HepG2 (cell line): Measurements from ENCODE around the gene RSPRY1. TPM values are rescaled to one million over a fixed set of nuclear protein-coding genes. Genes with fewer than 3 reads are reported as not detected.

Experiments
- AKAP8 ChIP-seq: sonication (generic); formaldehyde crosslinking; IDR thresholded peaks from 2 replicates; pipeline ENCODE4 v1.5.1; 2020; ENCODE audit warnings: mild to moderate bottlenecking, missing genetic modification reagents
- JUND ChIP-seq: sonication (generic); formaldehyde crosslinking; IDR thresholded peaks from 2 replicates; pipeline ENCODE4 v1.8.0; 2022; ENCODE audit warnings: mild to moderate bottlenecking, missing genetic modification reagents
- MAFG ChIP-seq: sonication (generic); formaldehyde crosslinking; IDR thresholded peaks from 2 replicates; pipeline ENCODE4 v1.5.1; 2020; ENCODE audit warnings: mild to moderate bottlenecking, missing genetic modification reagents
- MIER3 ChIP-seq: IDR thresholded peaks from 2 replicates; pipeline ENCODE4 v1.6.1; 2016; ENCODE audit warnings: missing compliant biosample characterization, borderline replicate concordance
- PRPF4 ChIP-seq: fragments of 200-400 bp; formaldehyde crosslinking; IDR thresholded peaks from 2 replicates; pipeline ENCODE4 v1.6.1; 2016; ENCODE audit warnings: low read length, low read depth; ENCODE audit not compliant: poor library complexity, severe bottlenecking
- RARA ChIP-seq: IDR thresholded peaks from 2 replicates; pipeline ENCODE4 v1.6.1; 2016; ENCODE audit warnings: missing genetic modification reagents, missing compliant biosample characterization
- SAP130 ChIP-seq: IDR thresholded peaks from 2 replicates; pipeline ENCODE4 v1.6.1; 2016; ENCODE audit warnings: low read depth
- SIN3A ChIP-seq: IDR thresholded peaks from 2 replicates; pipeline ENCODE4 v1.6.1; 2011; ENCODE audit warnings: low read depth, mild to moderate bottlenecking, control low read depth, low read length, borderline replicate concordance
- SIX4 ChIP-seq: sonication (generic); formaldehyde crosslinking; IDR thresholded peaks from 2 replicates; pipeline ENCODE4 v1.4.0; 2020; ENCODE audit warnings: missing genetic modification reagents
- TBP ChIP-seq: sonication (generic); formaldehyde crosslinking; IDR thresholded peaks from 2 replicates; pipeline ENCODE4 v1.5.0; 2020; ENCODE audit warnings: missing genetic modification reagents
- ZIK1 ChIP-seq: sonication (generic); formaldehyde crosslinking; IDR thresholded peaks from 2 replicates; pipeline ENCODE4 v1.5.0; 2020; ENCODE audit warnings: mild to moderate bottlenecking, low read depth, missing genetic modification reagents, borderline replicate concordance
- ZNF136 ChIP-seq: sonication (generic); formaldehyde crosslinking; IDR thresholded peaks from 2 replicates; pipeline ENCODE4 v1.8.1; 2022; ENCODE audit warnings: low read depth, mild to moderate bottlenecking, moderate library complexity, missing genetic modification reagents
- ZNF20 ChIP-seq: sonication (generic); formaldehyde crosslinking; IDR thresholded peaks from 2 replicates; pipeline ENCODE4 v1.4.0; 2020; ENCODE audit warnings: mild to moderate bottlenecking, moderate library complexity, missing genetic modification reagents
- ZNF354B ChIP-seq: sonication (generic); formaldehyde crosslinking; IDR thresholded peaks from 2 replicates; pipeline ENCODE4 v1.8.0; 2022; ENCODE audit warnings: mild to moderate bottlenecking, missing genetic modification reagents
- ZNF556 ChIP-seq: sonication (generic); formaldehyde crosslinking; IDR thresholded peaks from 2 replicates; pipeline ENCODE4 v1.4.0; 2020; ENCODE audit warnings: mild to moderate bottlenecking, missing genetic modification reagents, borderline replicate concordance
- ZNF615 ChIP-seq: sonication (generic); formaldehyde crosslinking; IDR thresholded peaks from 2 replicates; pipeline ENCODE4 v1.5.0; 2020; ENCODE audit warnings: mild to moderate bottlenecking, missing genetic modification reagents, borderline replicate concordance
- polyA plus RNA-seq, 8 experiments: library from polyadenylated mRNA; depleted of rRNA in 3 of 8; stranded (reverse) in 7 of 8; unstranded in 1 of 8; fragments of >200 nt; fragmentation: Illumina TruSeq in 4 of 8; extraction: Trizol in 4 of 8; gene quantifications; 2 replicates each; pipeline versions ENCODE4 v1.2.1 to v1.2.3, GENCODE V29; 2011 to 2016; ENCODE audit warnings: low read depth in 4 of 8, missing spikeins in 1 of 8, mixed read lengths in 1 of 8; ENCODE audit not compliant: insufficient read depth in 1 of 8
- total RNA-seq, 5 experiments: library from RNA; depleted of rRNA; stranded (reverse); fragments of >200 nt; fragmentation: Illumina TruSeq; extraction: Trizol; gene quantifications; 2 replicates each; pipeline ENCODE4 v1.2.3, GENCODE V29; 2016; ENCODE audit warnings: low read depth in 1 of 5
- TF ChIP-seq, protein P1 (sequence below): sonication (generic); formaldehyde crosslinking; IDR thresholded peaks from 2 replicates; pipeline ENCODE4 v1.5.1; 2020; ENCODE audit warnings: mild to moderate bottlenecking, moderate library complexity, missing genetic modification reagents
- TF ChIP-seq, protein P2 (sequence below): IDR thresholded peaks from 2 replicates; pipeline ENCODE4 v1.6.1; 2012; ENCODE audit warnings: low read depth, low read length, improper control_type of control experiment
- TF ChIP-seq, protein P3 (sequence below): sonication (generic); formaldehyde crosslinking; IDR thresholded peaks from 2 replicates; pipeline ENCODE4 v1.8.1; 2023; ENCODE audit warnings: mild to moderate bottlenecking, missing genetic modification reagents, borderline replicate concordance
- TF ChIP-seq, protein P4 (sequence below): sonication (generic); formaldehyde crosslinking; IDR thresholded peaks from 2 replicates; pipeline ENCODE4 v1.4.0; 2020; ENCODE audit warnings: missing genetic modification reagents
- TF ChIP-seq, protein P5 (sequence below): sonication (generic); formaldehyde crosslinking; IDR thresholded peaks from 2 replicates; pipeline ENCODE4 v1.8.0; 2022; ENCODE audit warnings: missing genetic modification reagents, mild to moderate bottlenecking, borderline replicate concordance
- TF ChIP-seq, protein P6 (sequence below): IDR thresholded peaks from 2 replicates; pipeline ENCODE4 v1.6.1; 2016; ENCODE audit warnings: low read depth, borderline replicate concordance

Gene RSPRY1
- total and polyA plus RNA-seq, 2 of the 13 experiments (the other 11 are each of a cell fraction or from before 2014, with no cell fraction given): 53.4 to 61.0 TPM

DNA sequence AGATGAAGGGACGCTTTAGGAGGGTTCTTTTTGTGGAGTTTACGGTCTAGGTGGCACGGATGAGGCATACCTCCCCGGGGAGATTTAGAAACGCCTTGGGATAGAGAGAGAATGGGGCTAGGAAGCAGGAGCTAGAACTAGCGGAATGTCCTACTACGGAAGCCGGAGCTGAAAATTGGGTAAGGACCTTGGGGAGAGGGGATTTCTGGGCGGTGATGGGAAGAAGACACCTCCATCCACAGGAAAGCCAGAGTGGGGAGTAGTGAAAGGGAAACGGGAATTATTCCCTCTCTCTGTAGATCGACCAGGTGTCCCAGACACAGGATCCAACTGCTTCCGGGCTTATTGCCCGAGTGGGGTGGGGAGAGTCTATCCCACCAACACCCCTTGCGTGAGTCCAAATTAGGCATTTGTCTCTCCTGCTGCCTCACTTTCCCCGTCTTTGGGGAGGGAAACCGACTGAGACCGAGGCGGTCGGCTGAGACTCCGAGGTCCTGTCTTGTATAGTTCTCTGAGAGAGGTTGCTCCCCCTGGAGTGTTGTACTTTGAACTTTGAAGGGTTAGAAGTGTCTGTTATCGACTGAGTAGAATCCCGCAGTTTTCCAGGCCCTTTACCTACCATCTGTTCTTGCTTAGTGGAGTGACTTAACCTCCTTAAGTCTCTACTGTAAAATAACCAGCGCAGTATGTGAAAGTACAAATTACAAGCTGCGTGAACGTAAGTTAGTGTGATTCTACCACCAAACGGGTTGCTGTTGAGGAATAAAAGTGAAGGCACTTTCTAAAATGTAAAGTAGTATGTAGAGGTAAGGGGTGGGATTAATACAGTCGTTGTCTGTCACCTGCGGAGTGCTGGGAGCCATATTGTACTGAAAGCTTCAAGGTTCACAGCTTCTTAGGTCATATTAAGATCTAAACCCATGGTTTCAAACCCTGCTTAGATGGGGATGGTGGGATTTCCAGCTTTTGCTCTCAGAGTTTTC, 1.0 kb downstream of the RSPRY1 start (continued):
- TF ChIP-seq, protein P1, sequence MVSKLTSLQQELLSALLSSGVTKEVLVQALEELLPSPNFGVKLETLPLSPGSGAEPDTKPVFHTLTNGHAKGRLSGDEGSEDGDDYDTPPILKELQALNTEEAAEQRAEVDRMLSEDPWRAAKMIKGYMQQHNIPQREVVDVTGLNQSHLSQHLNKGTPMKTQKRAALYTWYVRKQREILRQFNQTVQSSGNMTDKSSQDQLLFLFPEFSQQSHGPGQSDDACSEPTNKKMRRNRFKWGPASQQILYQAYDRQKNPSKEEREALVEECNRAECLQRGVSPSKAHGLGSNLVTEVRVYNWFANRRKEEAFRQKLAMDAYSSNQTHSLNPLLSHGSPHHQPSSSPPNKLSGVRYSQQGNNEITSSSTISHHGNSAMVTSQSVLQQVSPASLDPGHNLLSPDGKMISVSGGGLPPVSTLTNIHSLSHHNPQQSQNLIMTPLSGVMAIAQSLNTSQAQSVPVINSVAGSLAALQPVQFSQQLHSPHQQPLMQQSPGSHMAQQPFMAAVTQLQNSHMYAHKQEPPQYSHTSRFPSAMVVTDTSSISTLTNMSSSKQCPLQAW (CRISPR knock-in tag): 0 out of 2 replicates have a peak, but pooled peaks have one; percentile 7
- TF ChIP-seq ZNF136 (CRISPR knock-in tag) (no peak), ZNF615 (CRISPR knock-in tag) (peak; percentile 72; the same call in 1 of the 2 replicates), TBP (CRISPR knock-in tag) (no peak), AKAP8 (CRISPR knock-in tag) (no peak), JUND (CRISPR knock-in tag) (no peak), ZNF556 (no peak), ZNF20 (0 out of 2 replicates have a peak, but pooled peaks have one; percentile 76), MIER3 (CRISPR knock-in tag) (0 out of 2 replicates have a peak, but pooled peaks have one; percentile 25), MAFG (CRISPR knock-in tag) (no peak), RARA (CRISPR knock-in tag) (peak; percentile 11; the same call in 1 of the 2 replicates), SAP130 (CRISPR knock-in tag) (peak; percentile 68), PRPF4 (no peak), SIX4 (peak; percentile 8; the same call in 1 of the 2 replicates), ZNF354B (peak; percentile 40; the same call in 1 of the 2 replicates), ZIK1 (no peak; the same call in 1 of the 2 replicates), SIN3A (peak; percentile 86; the same call in 1 of the 2 replicates)
- TF ChIP-seq, protein P2, sequence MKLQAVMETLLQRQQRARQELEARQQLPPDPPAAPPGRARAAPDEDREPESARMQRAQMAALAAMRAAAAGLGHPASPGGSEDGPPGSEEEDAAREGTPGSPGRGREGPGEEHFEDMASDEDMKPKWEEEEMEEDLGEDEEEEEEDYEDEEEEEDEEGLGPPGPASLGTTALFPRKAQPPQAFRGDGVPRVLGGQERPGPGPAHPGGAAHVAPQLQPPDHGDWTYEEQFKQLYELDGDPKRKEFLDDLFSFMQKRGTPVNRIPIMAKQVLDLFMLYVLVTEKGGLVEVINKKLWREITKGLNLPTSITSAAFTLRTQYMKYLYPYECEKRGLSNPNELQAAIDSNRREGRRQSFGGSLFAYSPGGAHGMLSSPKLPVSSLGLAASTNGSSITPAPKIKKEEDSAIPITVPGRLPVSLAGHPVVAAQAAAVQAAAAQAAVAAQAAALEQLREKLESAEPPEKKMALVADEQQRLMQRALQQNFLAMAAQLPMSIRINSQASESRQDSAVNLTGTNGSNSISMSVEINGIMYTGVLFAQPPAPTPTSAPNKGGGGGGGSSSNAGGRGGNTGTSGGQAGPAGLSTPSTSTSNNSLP: no peak
- TF ChIP-seq, protein P3, sequence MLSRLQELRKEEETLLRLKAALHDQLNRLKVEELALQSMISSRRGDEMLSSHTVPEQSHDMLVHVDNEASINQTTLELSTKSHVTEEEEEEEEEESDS (CRISPR knock-in tag): 0 out of 2 replicates have a peak, but pooled peaks have one; percentile 39
- TF ChIP-seq, protein P4, sequence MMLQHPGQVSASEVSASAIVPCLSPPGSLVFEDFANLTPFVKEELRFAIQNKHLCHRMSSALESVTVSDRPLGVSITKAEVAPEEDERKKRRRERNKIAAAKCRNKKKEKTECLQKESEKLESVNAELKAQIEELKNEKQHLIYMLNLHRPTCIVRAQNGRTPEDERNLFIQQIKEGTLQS: no peak
- TF ChIP-seq, protein P5, sequence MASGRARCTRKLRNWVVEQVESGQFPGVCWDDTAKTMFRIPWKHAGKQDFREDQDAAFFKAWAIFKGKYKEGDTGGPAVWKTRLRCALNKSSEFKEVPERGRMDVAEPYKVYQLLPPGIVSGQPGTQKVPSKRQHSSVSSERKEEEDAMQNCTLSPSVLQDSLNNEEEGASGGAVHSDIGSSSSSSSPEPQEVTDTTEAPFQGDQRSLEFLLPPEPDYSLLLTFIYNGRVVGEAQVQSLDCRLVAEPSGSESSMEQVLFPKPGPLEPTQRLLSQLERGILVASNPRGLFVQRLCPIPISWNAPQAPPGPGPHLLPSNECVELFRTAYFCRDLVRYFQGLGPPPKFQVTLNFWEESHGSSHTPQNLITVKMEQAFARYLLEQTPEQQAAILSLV (CRISPR knock-in tag): no peak
- TF ChIP-seq, protein P6, sequence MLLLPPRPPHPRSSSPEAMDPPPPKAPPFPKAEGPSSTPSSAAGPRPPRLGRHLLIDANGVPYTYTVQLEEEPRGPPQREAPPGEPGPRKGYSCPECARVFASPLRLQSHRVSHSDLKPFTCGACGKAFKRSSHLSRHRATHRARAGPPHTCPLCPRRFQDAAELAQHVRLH (CRISPR knock-in tag): no peak
